Heart left ventricle (tissue), 13 donors: ENCODE measurements around the gene COP1.

Source experiments
- CTCF ChIP-seq, 12 donors: fragments of 200-600 bp; sonication (generic) in 4 of 12; IDR thresholded peaks; one replicate each; pipeline versions ENCODE4 v1.5.0 to v1.8.0; 2018 to 2022; ENCODE audit warnings: antibody characterized with exemption in 12 of 12, mild to moderate bottlenecking in 5 of 12
- POLR2A ChIP-seq, 2 donors: fragments of 450-650 bp; IDR thresholded peaks; one replicate each; pipeline ENCODE4 v1.6.1; 2017; ENCODE audit warnings: antibody characterized with exemption in 2 of 2, mild to moderate bottlenecking in 2 of 2, moderate library complexity in 2 of 2
- donor health status: ischemic (EF 13 %, LVEDD 7.1; RV severe dilation, severe dysfunction).
- donor health status: DM: no; HTN: yes; CAD: no.
- donor health status: DM: no; HTN: no; CAD: no.
- donor health status: ischemic (EF 25% LVEDD 6.9; RV normal size, moderate dysfunction).
- donor health status: ischemic (EF 25% LVEDD 5.7; RV mildly dilated, moderate dysfunction).
- donor health status: ischemic (EF 35%, LVEDD 5.7; RV mildly dilated, moderate dysfunction).
- donor health status: nonischemic (EF 11% LVEDD 7.7; RV severe dilation, severe dysfunction).
- donor health status: DM: yes; HTN: yes; CAD: no.
- donor health status: PGD.
- donor health status: ischemic (EF 29% LVEDD 5.4; RV normal size, mild dysfunction).
- donor health status: nonischemic (EF 23%, LVEDD 6.1; RV moderate dilation, normal function).

- TF ChIP-seq CTCF (IDR thresholded peaks at IDR 0.05) = no peak
- TF ChIP-seq POLR2A (IDR thresholded peaks at IDR 0.05) = no peak
Measured at GRCh38 chr1:175941164-175941563, 265.9 kb downstream of the COP1 start.
